HepG2 (cell line): ENCODE data around the gene PTGES3. TPM values are rescaled to one million over a fixed set of nuclear protein-coding genes. Genes with fewer than 3 reads are reported as not detected.

Experiments
- ARNT ChIP-seq: fragments of 450-650 bp; IDR thresholded peaks from 2 replicates; pipeline ENCODE4 v1.6.1; 2017
- BCL6 ChIP-seq: IDR thresholded peaks from 2 replicates; pipeline ENCODE4 v1.6.1; 2016; ENCODE audit warnings: missing genetic modification reagents, missing compliant biosample characterization
- BORCS8-MEF2B ChIP-seq: sonication (generic); formaldehyde crosslinking; IDR thresholded peaks from 2 replicates; pipeline ENCODE4 v1.8.0; 2022; ENCODE audit warnings: mild to moderate bottlenecking, missing genetic modification reagents
- CEBPZ ChIP-seq: IDR thresholded peaks from 2 replicates; pipeline ENCODE4 v1.6.1; 2012; ENCODE audit warnings: low read length, improper control_type of control experiment
- CENPX ChIP-seq: sonication (generic); formaldehyde crosslinking; IDR thresholded peaks from 2 replicates; pipeline ENCODE4 v1.9.0; 2021; ENCODE audit warnings: mild to moderate bottlenecking, missing genetic modification reagents, moderate library complexity
- FOXM1 ChIP-seq: sonication (generic); formaldehyde crosslinking; IDR thresholded peaks from 2 replicates; pipeline ENCODE4 v1.5.0; 2020; ENCODE audit warnings: missing genetic modification reagents
- GABPB1 ChIP-seq: IDR thresholded peaks from 2 replicates; pipeline ENCODE4 v1.6.1; 2016; ENCODE audit warnings: mild to moderate bottlenecking, missing genetic modification reagents, moderate library complexity, missing compliant biosample characterization
- MTA3 ChIP-seq: sonication (generic); formaldehyde crosslinking; IDR thresholded peaks from 2 replicates; pipeline ENCODE4 v1.4.0; 2020; ENCODE audit warnings: missing genetic modification reagents
- PBX2 ChIP-seq: IDR thresholded peaks from 2 replicates; pipeline ENCODE4 v1.6.1; 2016; ENCODE audit warnings: control low read depth
- RARG ChIP-seq: sonication (generic); formaldehyde crosslinking; IDR thresholded peaks from 2 replicates; pipeline ENCODE4 v1.4.0; 2020; ENCODE audit warnings: low read depth, mild to moderate bottlenecking, missing genetic modification reagents
- SATB2 ChIP-seq: sonication (generic); formaldehyde crosslinking; IDR thresholded peaks from 2 replicates; pipeline ENCODE4 v1.5.0; 2020; ENCODE audit warnings: missing genetic modification reagents
- SMC3 ChIP-seq: IDR thresholded peaks from 2 replicates; pipeline ENCODE4 v1.6.1; 2011; ENCODE audit warnings: low read length, improper control_type of control experiment
- SNRNP70 ChIP-seq: fragments of 200-400 bp; formaldehyde crosslinking; IDR thresholded peaks from 2 replicates; pipeline ENCODE4 v1.6.1; 2017; ENCODE audit warnings: mild to moderate bottlenecking, low read depth, low read length, moderate library complexity
- SP1 ChIP-seq, 2 experiments: fragments of 450-650 bp in 1 of 2; sonication (generic) in 1 of 2; formaldehyde crosslinking in 1 of 2; IDR thresholded peaks; 2 replicates each; pipeline versions ENCODE4 v1.4.0 to v1.6.1; 2016 to 2020; ENCODE audit warnings: missing genetic modification reagents in 1 of 2
- SRY ChIP-seq: sonication (generic); formaldehyde crosslinking; IDR thresholded peaks from 2 replicates; pipeline ENCODE4 v1.8.0; 2022; ENCODE audit warnings: mild to moderate bottlenecking, missing genetic modification reagents
- THAP7 ChIP-seq: sonication (generic); formaldehyde crosslinking; IDR thresholded peaks from 2 replicates; pipeline ENCODE4 v1.8.1; 2023; ENCODE audit warnings: mild to moderate bottlenecking, missing genetic modification reagents
- ZBTB10 ChIP-seq: sonication (generic); formaldehyde crosslinking; IDR thresholded peaks from 2 replicates; pipeline ENCODE4 v1.4.0; 2020; ENCODE audit warnings: missing genetic modification reagents, borderline replicate concordance
- ZFP36L1 ChIP-seq: sonication (generic); formaldehyde crosslinking; IDR thresholded peaks from 2 replicates; pipeline ENCODE4 v1.8.0; 2022; ENCODE audit warnings: mild to moderate bottlenecking, missing genetic modification reagents, moderate library complexity
- ZFP41 ChIP-seq: sonication (generic); formaldehyde crosslinking; IDR thresholded peaks from 2 replicates; pipeline ENCODE4 v1.4.0; 2020; ENCODE audit warnings: mild to moderate bottlenecking, missing genetic modification reagents, borderline replicate concordance
- ZMYM3 ChIP-seq: sonication (generic); formaldehyde crosslinking; IDR thresholded peaks from 2 replicates; pipeline ENCODE4 v1.5.1; 2020; ENCODE audit warnings: mild to moderate bottlenecking, missing genetic modification reagents
- ZNF121 ChIP-seq: sonication (generic); formaldehyde crosslinking; IDR thresholded peaks from 2 replicates; pipeline ENCODE4 v1.5.0; 2020; ENCODE audit warnings: mild to moderate bottlenecking, missing genetic modification reagents
- ZNF3 ChIP-seq: IDR thresholded peaks from 2 replicates; pipeline ENCODE4 v1.7.0; 2017; ENCODE audit warnings: inconsistent platforms
- ZNF567 ChIP-seq: sonication (generic); formaldehyde crosslinking; IDR thresholded peaks from 2 replicates; pipeline ENCODE4 v1.8.1; 2023; ENCODE audit warnings: mild to moderate bottlenecking, missing genetic modification reagents, borderline replicate concordance
- ZNF577 ChIP-seq: sonication (generic); formaldehyde crosslinking; IDR thresholded peaks from 2 replicates; pipeline ENCODE4 v1.4.0; 2020; ENCODE audit warnings: mild to moderate bottlenecking, low read depth, missing genetic modification reagents, borderline replicate concordance
- polyA plus RNA-seq, 8 experiments: library from polyadenylated mRNA; depleted of rRNA in 3 of 8; stranded (reverse) in 7 of 8; unstranded in 1 of 8; fragments of >200 nt; fragmentation: Illumina TruSeq in 4 of 8; extraction: Trizol in 4 of 8; gene quantifications; 2 replicates each; pipeline versions ENCODE4 v1.2.1 to v1.2.3, GENCODE V29; 2011 to 2016; ENCODE audit warnings: low read depth in 4 of 8, missing spikeins in 1 of 8, mixed read lengths in 1 of 8; ENCODE audit not compliant: insufficient read depth in 1 of 8
- total RNA-seq, 5 experiments: library from RNA; depleted of rRNA; stranded (reverse); fragments of >200 nt; fragmentation: Illumina TruSeq; extraction: Trizol; gene quantifications; 2 replicates each; pipeline ENCODE4 v1.2.3, GENCODE V29; 2016; ENCODE audit warnings: low read depth in 1 of 5

The PTGES3 gene
- total and polyA plus RNA-seq, 2 of the 13 experiments (the other 11 are each of a cell fraction or from before 2014, with no cell fraction given) = 54.4 to 159 TPM

GRCh38 chr12:56630180-56630632 is 57.9 kb downstream of the PTGES3 start, which contains the start of gene BAZ2A (continued):
- TF ChIP-seq ZNF577 = no peak
- TF ChIP-seq SATB2 = no peak
- no peak for TF ChIP-seq ARNT
- TF ChIP-seq SNRNP70 = no peak
- TF ChIP-seq ZMYM3 (CRISPR knock-in tag) = peak; percentile 97
- TF ChIP-seq GABPB1 (CRISPR knock-in tag) = peak; percentile 89
- peak; percentile 53; the same call in 1 of the 2 replicates for TF ChIP-seq BCL6 (CRISPR knock-in tag)
- no peak for TF ChIP-seq MTA3 (CRISPR knock-in tag)
- no peak for TF ChIP-seq CENPX (CRISPR knock-in tag)
- TF ChIP-seq CEBPZ = no peak
- TF ChIP-seq ZBTB10 = no peak
- TF ChIP-seq ZNF567 (CRISPR knock-in tag) = no peak
- no peak for TF ChIP-seq FOXM1
- TF ChIP-seq RARG (CRISPR knock-in tag) = no peak
- TF ChIP-seq SRY = no peak
- no peak for TF ChIP-seq BORCS8-MEF2B (CRISPR knock-in tag)
- TF ChIP-seq THAP7 = no peak
- no peak for TF ChIP-seq ZFP41 (CRISPR knock-in tag)
- no peak for TF ChIP-seq SP1 (IDR thresholded peaks at IDR 0.05)
- peak; percentile 83 for TF ChIP-seq SP1 (CRISPR knock-in tag; IDR thresholded peaks at IDR 0.05)
- no peak for TF ChIP-seq ZNF121
- no peak for TF ChIP-seq ZNF3 (CRISPR knock-in tag)
- TF ChIP-seq ZFP36L1 = no peak
- no peak for TF ChIP-seq PBX2 (CRISPR knock-in tag)
- TF ChIP-seq SMC3 = no peak
